ENCODE results near the gene MYZAP.

The MYZAP gene, protein sequence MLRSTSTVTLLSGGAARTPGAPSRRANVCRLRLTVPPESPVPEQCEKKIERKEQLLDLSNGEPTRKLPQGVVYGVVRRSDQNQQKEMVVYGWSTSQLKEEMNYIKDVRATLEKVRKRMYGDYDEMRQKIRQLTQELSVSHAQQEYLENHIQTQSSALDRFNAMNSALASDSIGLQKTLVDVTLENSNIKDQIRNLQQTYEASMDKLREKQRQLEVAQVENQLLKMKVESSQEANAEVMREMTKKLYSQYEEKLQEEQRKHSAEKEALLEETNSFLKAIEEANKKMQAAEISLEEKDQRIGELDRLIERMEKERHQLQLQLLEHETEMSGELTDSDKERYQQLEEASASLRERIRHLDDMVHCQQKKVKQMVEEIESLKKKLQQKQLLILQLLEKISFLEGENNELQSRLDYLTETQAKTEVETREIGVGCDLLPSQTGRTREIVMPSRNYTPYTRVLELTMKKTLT

DNA sequence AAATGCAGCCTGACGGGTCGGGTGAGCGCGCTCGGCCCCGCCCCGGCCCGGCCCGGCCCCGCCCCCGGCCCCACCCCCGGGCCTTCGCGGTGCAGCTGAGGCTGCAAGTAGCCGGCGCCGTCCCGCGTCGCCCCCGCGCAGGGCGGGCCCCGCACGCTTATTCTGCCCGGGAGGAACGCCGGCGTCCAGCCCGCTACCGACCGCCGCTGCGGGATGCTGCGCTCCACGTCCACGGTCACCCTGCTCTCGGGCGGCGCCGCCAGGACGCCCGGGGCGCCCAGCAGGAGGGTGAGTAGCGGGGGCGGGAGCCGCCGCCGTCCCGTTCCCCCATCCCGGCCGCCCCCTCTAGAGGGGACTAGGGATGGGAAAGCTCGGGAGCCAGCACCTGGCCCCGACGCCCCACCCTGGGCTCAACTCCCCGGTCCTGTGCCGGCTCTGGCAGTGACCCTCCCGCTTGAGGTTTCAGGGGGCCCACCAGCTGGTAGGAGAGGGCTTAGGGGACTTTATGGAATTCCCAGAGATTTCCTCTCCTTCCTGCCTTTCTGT, at the start of gene MYZAP:
Gene MYZAP, plus strand, starts transcription at position 83 of the 546 bp plus-strand sequence. Its CDS starts 131 bp downstream, at position 214.
- no peak for FAIRE-seq

DNA sequence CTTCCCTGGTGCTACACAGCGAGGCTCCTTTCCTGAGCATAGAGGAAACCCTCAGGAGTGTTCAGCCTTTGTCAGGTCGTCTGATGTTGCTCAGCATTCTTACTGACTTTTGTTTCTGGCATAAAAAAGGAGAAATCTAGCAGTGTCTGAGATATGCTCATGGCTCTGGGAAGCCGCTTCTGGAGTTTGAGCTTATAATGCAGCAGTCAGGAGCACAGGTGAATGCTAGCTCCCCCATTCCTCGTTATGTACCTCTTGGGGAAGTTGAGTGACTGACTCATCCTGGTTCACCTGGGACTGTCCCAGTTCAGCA, 49.2 kb upstream of the MYZAP start:
- FAIRE-seq, result no peak

GRCh38 chr15:57544848-57545480, 46.7 kb upstream of the MYZAP start:
- no peak for FAIRE-seq

- no peak for FAIRE-seq
Measured at GRCh38 chr15:57545995-57546394, 45.7 kb upstream of the MYZAP start.

- no peak for FAIRE-seq
Measured at GRCh38 chr15:57547243-57547755, 44.4 kb upstream of the MYZAP start.

DNA sequence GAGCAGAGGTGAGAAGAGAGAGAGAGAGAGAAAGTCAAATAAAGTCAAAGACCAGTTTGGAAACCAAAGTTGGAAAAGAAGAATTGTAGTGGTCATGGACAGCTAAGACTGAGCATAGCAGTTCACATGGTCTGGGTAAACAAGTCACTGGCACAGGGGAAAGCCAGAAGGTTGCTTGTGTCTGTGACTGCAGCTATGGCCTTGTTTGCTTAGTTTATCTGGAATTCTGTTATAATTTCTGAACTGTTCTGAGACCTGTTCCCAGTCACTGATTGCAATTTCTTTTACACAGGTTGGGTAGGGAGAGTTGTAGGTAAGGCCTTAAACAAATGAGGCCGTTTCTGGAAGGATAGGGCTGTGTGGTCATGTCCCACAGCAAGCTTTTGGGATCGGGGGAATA, 43.4 kb upstream of the MYZAP start:
- no peak for FAIRE-seq

DNA sequence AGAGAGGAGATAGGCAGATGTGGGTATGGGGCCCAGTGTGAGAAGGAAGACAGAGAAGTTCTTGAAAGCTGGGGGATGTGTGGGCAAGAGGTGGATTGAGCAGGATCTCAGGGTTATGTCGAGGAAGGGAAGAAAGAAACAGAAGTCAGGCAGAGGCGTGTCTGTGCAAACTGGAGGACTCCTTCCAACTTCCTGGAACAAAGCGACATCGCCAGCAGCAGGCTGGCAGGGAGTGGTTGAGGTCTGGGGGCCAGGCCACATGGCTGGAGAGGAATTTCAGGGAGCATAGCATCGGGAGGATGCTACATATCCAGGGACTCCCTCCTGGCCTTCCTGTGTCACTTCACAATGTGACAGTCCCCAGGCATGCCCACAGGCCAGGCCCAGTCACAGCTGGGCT, 42.9 kb upstream of the MYZAP start:
- FAIRE-seq, result no peak

DNA sequence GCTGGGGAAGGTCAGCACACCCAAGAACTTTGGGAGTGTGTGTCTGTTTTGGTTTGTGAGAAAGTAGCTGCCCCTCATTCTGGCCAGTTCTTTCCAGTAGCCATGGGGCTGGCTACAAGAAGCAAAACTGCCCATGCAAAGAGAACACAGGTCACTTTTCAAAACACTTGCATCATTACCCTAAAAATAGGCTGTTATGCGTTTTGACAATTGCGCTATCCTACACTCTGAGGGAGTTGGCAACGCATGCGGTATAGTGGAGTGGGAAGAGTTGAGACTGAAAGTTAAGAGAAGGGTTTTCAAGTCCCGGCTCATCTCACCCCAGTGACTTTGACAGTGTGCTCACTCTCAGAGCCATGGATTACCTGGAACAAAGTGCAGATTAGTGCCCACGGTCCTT, 41.8 kb upstream of the MYZAP start:
- no peak for FAIRE-seq

- FAIRE-seq, result no peak
Measured at GRCh38 chr15:57550640-57551039, 41.1 kb upstream of the MYZAP start.

- no peak for FAIRE-seq
Measured at GRCh38 chr15:57551715-57552677, 39.7 kb upstream of the MYZAP start.

GRCh38 chr15:57552678-57553334, 38.9 kb upstream of the MYZAP start:
- FAIRE-seq, result no peak

GRCh38 chr15:57553526-57553925, 38.2 kb upstream of the MYZAP start:
- FAIRE-seq, result no peak

DNA sequence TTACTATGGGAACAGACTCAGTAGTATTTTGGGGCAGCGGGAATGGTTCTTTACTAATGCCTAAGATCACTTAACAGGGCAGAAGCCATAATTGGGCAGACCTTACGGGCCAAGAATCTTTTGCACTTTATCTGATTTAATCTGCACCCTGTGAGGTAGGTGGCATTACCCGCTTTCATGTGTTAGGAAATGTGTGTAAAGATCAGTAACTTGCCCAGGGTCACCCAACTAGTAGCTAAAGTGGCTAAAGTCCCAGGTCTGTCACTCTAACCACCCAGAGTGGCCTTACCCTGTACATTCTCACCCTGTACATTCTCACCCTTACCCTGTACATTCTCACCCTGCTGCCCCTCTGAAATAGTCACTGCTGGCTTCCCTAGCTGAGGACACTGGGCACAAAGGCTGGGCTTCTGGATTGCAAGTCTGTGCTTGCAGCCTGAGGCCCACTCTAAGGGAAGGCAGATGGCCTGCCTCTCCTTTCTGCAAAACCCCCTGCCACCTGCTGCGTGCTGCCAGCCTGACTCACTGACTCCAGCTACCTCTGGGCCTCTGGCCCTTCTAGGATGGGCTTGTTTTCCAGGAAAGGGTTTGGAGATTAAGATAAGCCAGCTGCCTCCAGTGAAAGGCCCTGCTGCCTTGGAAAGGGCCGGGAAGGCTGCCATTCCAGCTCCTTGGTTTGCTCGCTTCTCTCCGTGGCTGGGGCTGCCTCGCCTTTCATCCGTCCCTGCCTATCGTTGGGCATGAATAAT, 37.5 kb upstream of the MYZAP start:
- FAIRE-seq, result no peak

DNA sequence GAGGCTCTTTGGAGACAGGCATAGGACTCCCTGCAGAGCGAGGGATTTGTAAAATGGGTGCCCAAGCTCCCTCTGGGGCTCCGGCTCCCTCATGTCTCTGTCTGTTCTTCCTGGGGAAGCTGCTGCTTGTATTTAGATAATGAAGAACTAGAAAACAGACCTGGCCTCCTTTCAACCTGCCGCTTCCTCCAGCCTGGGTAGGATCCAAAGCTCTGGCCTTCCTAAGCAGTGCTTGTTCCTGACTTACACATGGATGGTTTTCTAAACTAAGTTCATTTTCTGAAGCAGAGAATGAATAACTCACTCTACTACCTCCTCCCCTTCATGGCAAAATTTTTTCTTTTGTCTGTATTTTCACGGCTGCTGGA, 36.9 kb upstream of the MYZAP start:
- FAIRE-seq, result no peak

DNA sequence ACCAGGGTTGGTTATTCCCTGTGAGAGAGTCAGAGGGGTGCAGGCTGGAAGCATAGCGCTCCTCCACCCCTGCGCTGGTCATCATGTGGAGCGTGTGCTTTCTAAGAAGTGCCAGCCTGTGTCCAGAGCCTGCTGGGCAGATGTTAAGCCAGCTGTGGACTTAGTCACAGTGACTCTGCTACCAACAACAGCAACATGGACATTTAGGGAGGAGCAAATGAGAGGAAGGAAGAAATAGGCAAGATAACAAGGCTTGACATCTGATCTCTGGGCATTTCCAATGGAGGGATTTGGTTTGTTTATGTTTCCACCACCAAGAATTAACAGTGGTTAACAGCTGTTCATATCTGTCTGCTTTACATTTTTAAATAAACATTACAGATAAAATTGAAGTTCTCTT, 36.4 kb upstream of the MYZAP start:
- FAIRE-seq, result no peak

DNA sequence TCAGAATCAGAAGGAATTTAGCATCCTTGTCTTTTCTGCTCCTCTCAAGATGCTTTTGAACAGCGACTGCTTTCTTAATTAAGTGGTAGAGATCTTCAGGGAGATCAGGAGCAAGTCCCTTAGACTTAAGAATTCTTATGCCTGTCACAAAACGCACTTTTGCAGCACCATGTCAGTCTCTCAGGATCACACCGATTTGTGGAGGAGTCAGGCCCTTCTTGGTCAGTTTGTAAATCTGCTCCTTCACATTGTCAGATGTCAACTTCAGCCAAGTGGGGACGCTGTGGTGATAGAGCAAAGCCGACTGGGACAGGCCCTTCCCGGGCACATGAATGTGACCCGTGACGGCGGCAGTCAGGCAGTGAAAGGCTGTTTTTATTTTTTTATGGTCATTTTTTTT, 35.7 kb upstream of the MYZAP start:
- FAIRE-seq, result no peak

GRCh38 chr15:57557267-57557666, 34.4 kb upstream of the MYZAP start:
- no peak for FAIRE-seq

DNA sequence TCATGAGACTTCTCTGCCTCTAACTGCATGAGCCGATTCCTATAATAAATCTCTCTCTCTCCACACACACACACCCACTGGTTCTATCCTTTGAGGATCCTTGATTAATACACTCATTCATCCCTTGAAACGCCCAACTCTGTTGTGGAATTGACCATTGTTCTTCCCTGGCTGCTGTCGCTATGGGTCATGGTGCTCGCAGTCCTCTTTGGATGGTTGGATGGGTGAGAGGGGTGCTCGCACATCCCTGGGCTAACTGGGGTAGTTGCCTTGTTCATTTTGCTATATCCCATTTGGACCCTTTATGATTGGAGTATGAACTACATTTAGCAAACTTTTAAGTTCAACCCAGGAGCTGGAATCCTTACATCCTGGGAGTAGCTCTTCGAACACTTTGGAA, 33.9 kb upstream of the MYZAP start:
- FAIRE-seq, result no peak

DNA sequence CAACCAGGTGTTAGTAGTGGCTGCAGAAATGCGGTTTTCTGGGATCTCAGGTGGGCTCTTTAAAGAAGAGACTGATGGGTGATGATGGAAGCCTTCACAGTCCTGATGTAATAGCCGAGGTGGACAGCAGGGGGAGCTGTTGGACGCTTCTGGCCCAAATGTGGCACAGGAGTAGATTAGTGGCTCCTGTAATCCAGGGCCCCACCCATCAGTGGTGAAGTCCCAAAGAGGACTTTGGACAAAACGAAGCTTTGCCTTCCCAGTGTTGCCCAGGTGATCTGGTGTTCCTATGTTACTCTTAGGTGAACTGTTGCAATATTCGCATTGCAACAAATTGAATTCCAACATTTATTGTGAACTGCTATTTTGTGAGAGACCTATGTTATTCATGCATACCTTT, 31.8 kb upstream of the MYZAP start:
- peak; percentile 45 for FAIRE-seq

- FAIRE-seq, result peak; percentile 70
Measured at GRCh38 chr15:57561041-57561711, 30.5 kb upstream of the MYZAP start.

- no peak for FAIRE-seq
Measured at GRCh38 chr15:57562196-57562769, 29.4 kb upstream of the MYZAP start.
